ENCODE results near the gene BCR.
"Not testable (repeated sequence)": the region's sequence is repeated elsewhere in the genome, so short reads cannot be mapped to it uniquely, and the experiment has no call there.

DNA sequence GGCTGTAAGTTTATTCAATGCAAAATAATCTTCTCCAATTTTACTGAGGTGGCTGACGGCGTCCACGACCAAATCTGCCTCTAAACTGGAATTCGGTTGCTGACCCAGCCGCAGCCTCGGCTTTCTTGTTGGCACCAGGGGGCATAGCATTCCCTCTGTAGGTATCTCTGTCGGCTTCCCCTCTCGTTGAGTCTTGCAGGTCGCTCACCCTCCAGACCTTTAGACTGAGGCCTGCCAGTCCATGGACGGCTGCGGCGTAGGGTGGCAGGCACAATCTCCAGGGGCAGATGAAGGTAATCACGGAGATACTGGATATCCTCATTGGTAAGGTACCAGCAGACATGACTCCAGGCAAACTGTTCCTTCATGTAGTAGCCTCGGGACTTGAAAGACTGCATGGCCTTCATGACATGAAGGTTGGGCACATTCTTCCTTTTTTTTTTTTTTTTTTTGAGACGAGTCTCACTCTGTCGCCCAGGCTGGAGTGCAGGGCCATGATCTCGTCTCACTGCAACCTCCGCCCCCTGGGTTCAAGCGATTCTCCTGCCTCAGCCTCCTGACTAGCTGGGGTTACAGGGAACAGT, 142.3 kb downstream of the BCR start:
- TF ChIP-seq, protein P1, sequence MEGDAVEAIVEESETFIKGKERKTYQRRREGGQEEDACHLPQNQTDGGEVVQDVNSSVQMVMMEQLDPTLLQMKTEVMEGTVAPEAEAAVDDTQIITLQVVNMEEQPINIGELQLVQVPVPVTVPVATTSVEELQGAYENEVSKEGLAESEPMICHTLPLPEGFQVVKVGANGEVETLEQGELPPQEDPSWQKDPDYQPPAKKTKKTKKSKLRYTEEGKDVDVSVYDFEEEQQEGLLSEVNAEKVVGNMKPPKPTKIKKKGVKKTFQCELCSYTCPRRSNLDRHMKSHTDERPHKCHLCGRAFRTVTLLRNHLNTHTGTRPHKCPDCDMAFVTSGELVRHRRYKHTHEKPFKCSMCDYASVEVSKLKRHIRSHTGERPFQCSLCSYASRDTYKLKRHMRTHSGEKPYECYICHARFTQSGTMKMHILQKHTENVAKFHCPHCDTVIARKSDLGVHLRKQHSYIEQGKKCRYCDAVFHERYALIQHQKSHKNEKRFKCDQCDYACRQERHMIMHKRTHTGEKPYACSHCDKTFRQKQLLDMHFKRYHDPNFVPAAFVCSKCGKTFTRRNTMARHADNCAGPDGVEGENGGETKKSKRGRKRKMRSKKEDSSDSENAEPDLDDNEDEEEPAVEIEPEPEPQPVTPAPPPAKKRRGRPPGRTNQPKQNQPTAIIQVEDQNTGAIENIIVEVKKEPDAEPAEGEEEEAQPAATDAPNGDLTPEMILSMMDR (IDR thresholded peaks at IDR 0.05; ENCODE audit: insufficient read depth, low read length, poor library complexity, severe bottlenecking): not testable (repeated sequence)
- not testable (repeated sequence) for TF ChIP-seq EZH2phosphoT487 (conservative IDR thresholded peaks at IDR 0.05; ENCODE audit: low read length)
